Neural progenitor cell (in vitro differentiated cells): ENCODE measurements around the gene MESD.

Experiments used
- CTCF ChIP-seq: fragments of 200-600 bp; sonication (generic); IDR thresholded peaks from 2 replicates; pipeline ENCODE4 v1.5.1; 2017; ENCODE audit warnings: antibody characterized with exemption, mild to moderate bottlenecking
- EZH2phosphoT487 ChIP-seq: fragments of 200-600 bp; sonication (generic); IDR thresholded peaks from 2 replicates; pipeline ENCODE4 v1.6.1; 2017; ENCODE audit warnings: antibody characterized with exemption

GRCh38 chr15:80906159-80906766 is 83.4 kb downstream of the MESD start:
- TF ChIP-seq CTCF = no peak
- no peak for TF ChIP-seq EZH2phosphoT487
